Endothelial cell (in vitro differentiated cells): Measurements from ENCODE around the gene SCT. TPM values are rescaled to one million over a fixed set of nuclear protein-coding genes. Genes with fewer than 3 reads are reported as not detected.
A peak's percentile ranks its signal among the peaks of the same experiment; 100 is the strongest.

ENCODE experiments used
- DNase-seq: peaks from one replicate; pipeline ENCODE4 v3.0.0; 2021; ENCODE audit warnings: low spot score
- H3K27ac Mint-ChIP-seq: one replicate; pipeline ENCODE4 v1.8.0; 2021; ENCODE audit warnings: mixed read lengths, inconsistent platforms; ENCODE audit not compliant: unreplicated experiment
- H3K27me3 Mint-ChIP-seq: one replicate; pipeline ENCODE4 v1.8.0; 2021; ENCODE audit warnings: mild to moderate bottlenecking, moderate library complexity, mixed read lengths, inconsistent platforms; ENCODE audit not compliant: unreplicated experiment
- H3K36me3 Mint-ChIP-seq: one replicate; pipeline ENCODE4 v1.8.0; 2021; ENCODE audit warnings: mild to moderate bottlenecking, low read depth, mixed read lengths, inconsistent platforms; ENCODE audit not compliant: unreplicated experiment
- H3K4me1 Mint-ChIP-seq: one replicate; pipeline ENCODE4 v1.8.0; 2021; ENCODE audit warnings: mild to moderate bottlenecking, mixed read lengths, inconsistent platforms; ENCODE audit not compliant: unreplicated experiment
- H3K4me3 Mint-ChIP-seq: one replicate; pipeline ENCODE4 v1.8.0; 2021; ENCODE audit warnings: mild to moderate bottlenecking, mixed read lengths, inconsistent platforms; ENCODE audit not compliant: unreplicated experiment
- H3K9me3 Mint-ChIP-seq: one replicate; pipeline ENCODE4 v1.8.0; 2021; ENCODE audit warnings: mixed read lengths, inconsistent platforms; ENCODE audit not compliant: unreplicated experiment
- CTCF ChIP-seq: fragments of 200-600 bp; sonication (generic); IDR thresholded peaks from one replicate; pipeline ENCODE4 v1.5.0; 2021; ENCODE audit warnings: antibody characterized with exemption; ENCODE audit not compliant: unreplicated experiment
- total RNA-seq: library from RNA; stranded (reverse); fragmentation: NEBNext Ultra II Directional; extraction: Animal tissue kit (Norgen Biotek cat#: 25700); gene quantifications from one replicate; pipeline ENCODE4 v1.2.1, GENCODE V29; 2021; ENCODE audit not compliant: unreplicated experiment

Gene SCT
- total RNA-seq, 1 donor from 2014 or later: 1.8 TPM

DNA sequence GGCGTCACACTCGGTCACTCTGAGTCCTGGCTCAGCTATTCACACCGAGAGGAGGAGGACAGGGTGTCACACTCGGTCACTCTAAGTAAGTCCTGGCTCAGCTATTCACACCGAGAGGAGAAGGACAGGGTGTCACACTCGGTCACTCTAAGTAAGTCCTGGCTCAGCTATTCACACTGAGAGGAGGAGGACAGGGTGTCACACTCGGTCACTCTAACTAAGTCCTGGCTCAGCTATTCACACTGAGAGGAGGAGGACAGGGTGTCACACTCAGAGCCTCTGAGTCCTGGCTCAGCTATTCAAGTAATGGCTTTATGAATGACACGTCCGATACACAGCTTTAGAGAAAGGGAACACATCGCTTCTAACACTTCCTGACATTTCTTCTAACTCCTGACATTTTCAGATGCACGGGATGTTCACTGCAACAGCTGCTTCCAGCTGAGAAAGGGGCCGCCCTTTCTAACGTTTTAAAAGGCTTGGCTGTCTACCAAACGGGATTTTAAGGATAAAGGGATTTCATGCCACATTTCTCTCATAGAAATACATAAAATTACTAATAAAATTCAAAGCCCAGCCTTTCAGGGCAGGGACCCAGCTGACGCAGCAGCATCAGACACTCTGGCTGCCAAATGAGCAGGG is 38.2 kb upstream of the SCT start:
- Mint-ChIP-seq H3K27me3 (peaks cover 6% of the 10 kb centered on the region), H3K36me3 (peaks cover 23% of the 10 kb centered on the region), H3K4me3 (peak overlapping the region; percentile 69), H3K27ac (no peak overlapping the region), H3K4me1 (no peaks in the 10 kb centered on the region), H3K9me3 (no peaks in the 10 kb centered on the region)
- no peak for DNase-seq
- TF ChIP-seq CTCF: no peak

GRCh38 chr11:662689-663274 is 35.8 kb upstream of the SCT start:
- Mint-ChIP-seq H3K4me1 (no peaks in the 10 kb centered on the region), H3K27ac (no peak overlapping the region), H3K27me3 (peaks cover 6% of the 10 kb centered on the region), H3K36me3 (peaks cover 27% of the 10 kb centered on the region), H3K9me3 (no peaks in the 10 kb centered on the region), H3K4me3 (no peak overlapping the region)
- TF ChIP-seq CTCF: peak; percentile 63
- peak; percentile 63 for DNase-seq

DNA sequence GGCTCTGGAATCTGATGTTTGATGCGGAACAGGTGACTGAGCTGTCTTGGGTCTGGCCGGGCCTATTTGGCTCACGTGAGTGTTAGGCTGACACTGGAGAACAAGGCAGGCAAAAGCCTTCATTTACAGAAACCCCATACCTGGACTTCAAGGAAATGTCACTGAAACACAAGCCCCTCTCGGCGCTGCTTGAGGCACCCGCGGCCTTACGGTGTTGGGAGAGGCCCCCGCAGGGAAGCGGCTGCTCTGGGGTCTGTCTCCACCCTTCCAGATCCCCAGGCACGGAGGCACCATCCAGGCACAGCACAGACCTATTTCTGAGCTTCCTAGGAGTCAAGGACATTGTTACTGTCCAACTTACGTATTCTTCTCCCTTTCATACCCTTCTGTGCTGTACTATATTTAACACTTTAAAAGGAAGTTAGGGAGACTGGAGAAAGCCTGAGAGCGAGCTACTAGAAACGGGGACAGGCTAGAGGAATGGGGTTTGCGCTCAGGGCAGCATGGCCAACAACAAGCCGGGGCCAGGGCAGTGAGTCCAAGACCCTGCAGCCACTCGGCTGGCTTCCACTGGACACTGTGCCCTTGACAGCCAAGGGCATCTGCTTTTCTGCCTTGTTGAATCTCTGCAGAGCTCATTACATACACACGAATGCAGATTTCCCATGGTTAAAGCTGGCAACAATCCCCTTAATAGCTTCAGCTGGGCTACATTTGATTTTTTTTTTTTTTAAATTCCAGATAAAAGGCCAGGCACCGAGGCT is 33.9 kb upstream of the SCT start:
- H3K36me3 Mint-ChIP-seq: peaks cover 22% of the 10 kb centered on the region
- H3K4me3 Mint-ChIP-seq: no peak overlapping the region
- no peaks in the 10 kb centered on the region for H3K4me1 Mint-ChIP-seq
- H3K27ac Mint-ChIP-seq: no peak overlapping the region
- H3K27me3 Mint-ChIP-seq: peaks cover 6% of the 10 kb centered on the region
- no peaks in the 10 kb centered on the region for H3K9me3 Mint-ChIP-seq
- no peak for TF ChIP-seq CTCF
- no peak for DNase-seq

DNA sequence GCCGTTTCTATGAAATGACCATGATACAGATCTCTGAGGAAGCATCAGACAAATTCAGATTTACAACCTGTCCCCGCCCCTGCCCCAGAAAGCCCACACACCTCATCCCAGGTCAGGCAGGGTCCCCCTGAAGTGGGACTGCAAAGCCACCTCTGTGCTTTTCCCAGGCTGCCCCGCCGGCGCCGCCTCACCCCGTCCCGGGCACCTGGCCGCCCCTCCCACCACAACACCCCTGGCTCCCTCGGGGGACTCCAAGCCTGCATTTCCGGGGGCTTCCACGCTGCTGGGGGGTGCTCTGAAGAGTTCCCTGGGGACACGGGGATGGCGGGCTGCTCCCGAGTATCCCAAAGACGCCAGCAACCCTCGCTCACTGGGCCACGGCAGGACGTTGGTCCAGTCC is 33.3 kb upstream of the SCT start:
- H3K36me3 Mint-ChIP-seq: peaks cover 22% of the 10 kb centered on the region
- H3K4me1 Mint-ChIP-seq: no peaks in the 10 kb centered on the region
- TF ChIP-seq CTCF: no peak
- no peak overlapping the region for H3K4me3 Mint-ChIP-seq
- no peak for DNase-seq
- H3K27ac Mint-ChIP-seq: no peak overlapping the region
- H3K9me3 Mint-ChIP-seq: no peaks in the 10 kb centered on the region
- peaks cover 6% of the 10 kb centered on the region for H3K27me3 Mint-ChIP-seq
